HG03060 (cell line): ENCODE results near the gene DUSP18.
"Not testable (repeated sequence)": the region's sequence is repeated elsewhere in the genome, so short reads cannot be mapped to it uniquely, and the experiment has no call there.

Source experiments
- ATAC-seq: cut with Tn5 transposase; IDR thresholded peaks from one replicate; pipeline ENCODE4 v1.9.1; 2021; ENCODE audit warnings: low read depth, moderate number of reproducible peaks; ENCODE audit not compliant: unreplicated experiment

Gene DUSP18

DNA sequence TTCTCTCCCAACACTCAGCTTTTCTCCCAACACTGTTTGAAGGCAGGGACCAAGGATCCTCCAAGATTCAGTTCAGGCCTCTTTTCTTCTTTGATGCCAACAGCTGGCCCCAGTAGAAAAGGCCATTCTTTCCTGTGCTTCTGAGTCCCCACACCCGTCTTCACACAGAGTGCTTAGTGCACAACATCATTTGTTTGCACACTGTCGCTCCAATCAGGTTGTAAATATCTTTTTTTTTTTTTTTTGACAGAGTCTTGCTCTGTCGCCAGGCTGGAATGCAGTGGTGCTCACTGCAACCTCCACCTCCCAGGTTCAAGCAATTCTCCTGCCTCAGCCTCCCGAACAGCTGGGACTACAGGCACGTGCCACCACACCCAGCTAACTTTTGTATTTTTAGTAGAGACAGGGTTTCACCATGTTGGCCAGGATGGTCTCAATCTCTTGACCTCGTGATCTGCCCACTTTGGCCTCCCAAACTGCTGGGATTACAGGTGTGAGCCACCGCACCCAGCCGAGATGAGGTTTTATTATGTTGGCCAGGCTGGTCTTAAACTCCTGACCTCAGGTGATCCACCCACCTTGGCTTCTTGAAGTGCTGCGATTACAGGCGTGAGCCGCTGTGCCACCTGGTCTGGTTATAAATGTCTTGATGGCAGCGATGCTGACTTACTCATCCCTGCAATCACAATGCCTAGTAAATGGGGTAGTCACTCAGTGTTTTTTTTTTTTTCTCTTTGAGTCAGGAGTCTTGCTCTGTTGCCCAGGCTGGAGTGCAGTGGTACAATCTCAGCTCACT lies 12.4 kb upstream of the DUSP18 start:
- not testable (repeated sequence) for ATAC-seq

DNA sequence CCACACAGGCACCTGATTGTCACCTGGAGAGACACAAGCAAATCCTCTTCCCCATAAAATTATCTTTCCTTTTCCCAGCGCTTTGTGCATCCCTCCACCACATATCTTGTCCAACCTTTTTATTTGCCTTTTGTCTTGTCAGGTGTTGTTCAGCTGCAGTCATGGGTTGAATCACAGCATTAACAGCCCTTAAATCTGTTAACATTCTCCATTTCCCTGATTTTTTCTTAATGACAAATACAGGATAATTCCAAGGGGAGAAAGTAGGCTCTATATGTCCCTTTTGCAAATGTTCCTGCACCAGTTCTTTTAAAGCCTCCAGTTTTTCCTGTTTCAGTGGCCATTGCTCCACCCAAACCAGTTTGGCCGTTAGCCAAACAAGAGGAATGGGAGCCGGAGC lies 8.9 kb upstream of the DUSP18 start:
- not testable (repeated sequence) for ATAC-seq

DNA sequence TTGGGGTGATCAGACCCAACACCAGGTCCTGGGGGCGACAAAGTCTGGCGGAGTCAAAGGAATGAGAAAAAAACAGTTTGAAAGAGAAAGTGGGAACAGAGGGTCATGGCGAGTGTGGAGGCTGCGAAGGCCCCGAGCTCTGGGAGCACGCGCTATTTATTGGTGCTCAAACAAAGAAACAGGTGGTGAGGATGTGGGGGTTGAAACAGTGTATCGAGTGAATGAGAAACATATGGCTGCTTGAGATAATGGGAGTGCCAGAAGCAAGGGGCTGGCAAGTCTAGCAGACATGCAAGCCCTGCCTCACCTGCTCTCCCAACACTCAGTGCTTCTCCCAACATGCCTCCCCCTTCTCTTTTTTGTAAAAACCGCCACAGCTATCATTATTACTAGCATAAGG lies 7.8 kb upstream of the DUSP18 start:
- ATAC-seq: no peak

DNA sequence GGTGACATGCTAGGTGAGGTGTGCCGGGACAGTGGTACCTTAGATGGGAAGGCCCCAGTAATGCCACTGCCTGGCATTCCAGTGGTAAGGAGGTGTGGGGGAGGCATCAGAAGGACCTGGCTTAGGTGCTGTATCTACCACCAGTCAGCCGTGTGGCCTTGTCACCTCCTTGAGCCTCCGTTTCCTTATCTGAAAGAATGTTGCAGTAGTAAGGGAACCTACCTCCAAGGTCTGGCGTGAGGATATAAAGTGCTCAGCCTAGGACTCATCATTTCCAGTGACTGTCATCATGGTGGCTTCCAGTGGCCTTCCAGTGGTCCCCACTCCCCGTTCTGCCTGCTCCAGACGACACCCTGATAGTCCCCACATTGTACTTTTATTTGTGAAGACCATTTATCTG lies 6.8 kb upstream of the DUSP18 start:
- no peak for ATAC-seq

DNA sequence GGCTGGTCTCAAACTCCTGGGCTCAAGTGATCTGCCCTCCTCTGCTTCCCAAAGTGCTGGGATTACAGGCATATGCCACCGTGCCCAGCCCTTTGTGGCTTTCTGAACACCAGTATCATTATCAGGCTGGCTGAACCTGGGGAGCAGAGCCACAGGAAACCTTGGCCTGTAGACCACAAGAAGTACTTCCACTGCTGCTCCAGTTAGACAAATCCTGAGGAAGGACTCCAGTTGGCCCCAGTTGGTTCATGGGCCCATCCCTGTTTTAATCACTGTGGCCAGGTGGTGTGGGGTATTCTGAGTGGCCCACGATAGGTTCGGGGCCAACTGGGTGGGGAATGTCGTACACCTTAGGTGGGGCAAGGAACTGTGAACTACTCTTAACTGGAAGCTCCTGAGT lies 5.5 kb upstream of the DUSP18 start:
- no peak for ATAC-seq

DNA sequence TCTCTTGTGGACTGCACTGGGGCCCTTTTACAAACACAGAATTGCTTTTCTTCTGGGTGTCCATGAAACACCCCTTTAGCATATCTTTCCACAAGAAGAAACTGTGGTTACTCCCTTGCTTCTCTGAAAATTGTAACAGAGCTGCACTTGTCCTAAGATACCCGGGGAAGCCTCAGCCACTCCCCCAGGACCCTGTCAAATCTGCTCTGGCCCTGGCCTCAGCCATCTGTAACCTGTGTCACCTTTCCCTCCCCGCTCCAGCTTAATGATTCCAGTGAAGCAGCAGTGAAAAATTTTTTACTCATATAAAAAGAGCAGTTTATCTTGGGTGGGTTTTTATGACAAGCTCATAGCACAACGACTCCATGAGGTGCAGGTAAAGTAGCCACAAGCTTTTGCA lies 3.4 kb upstream of the DUSP18 start:
- no peak for ATAC-seq

DNA sequence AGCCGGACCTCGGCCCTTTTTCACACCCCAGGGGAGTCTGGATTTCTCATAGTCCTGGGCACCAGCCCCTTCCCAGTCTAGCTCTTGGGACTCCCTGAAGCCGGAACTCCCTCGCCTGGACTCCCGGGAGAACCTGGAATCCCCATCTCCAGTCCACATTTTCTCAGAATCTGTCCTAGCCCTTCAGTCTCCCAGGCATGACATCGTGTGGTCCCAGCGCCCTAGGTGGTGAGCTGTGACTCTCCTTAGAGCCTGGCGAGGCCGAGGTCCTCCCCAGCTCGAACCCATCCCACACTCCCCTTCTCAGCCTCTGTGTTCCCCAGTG lies 673 bp upstream of the DUSP18 start:
- no peak for ATAC-seq

DNA sequence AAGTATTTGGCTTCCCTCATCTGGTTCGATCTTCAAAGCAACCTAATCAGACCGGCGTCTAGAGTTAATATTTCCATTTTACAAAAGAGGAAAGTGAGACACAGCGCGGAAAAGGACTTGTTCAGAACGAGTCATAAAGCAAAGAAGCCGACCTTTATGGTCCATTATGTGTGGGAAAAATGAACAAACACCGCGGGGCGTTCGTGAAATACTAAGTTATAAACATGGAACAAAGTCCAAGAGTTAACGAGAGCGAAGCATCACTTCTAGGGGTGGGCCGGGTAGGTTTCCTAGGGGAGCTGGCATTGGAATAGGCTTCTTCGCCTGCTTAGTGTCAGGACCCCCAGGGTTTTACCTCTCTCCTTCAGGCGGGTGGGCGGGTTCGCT lies 575 bp downstream of the DUSP18 start:
- ATAC-seq: no peak

DNA sequence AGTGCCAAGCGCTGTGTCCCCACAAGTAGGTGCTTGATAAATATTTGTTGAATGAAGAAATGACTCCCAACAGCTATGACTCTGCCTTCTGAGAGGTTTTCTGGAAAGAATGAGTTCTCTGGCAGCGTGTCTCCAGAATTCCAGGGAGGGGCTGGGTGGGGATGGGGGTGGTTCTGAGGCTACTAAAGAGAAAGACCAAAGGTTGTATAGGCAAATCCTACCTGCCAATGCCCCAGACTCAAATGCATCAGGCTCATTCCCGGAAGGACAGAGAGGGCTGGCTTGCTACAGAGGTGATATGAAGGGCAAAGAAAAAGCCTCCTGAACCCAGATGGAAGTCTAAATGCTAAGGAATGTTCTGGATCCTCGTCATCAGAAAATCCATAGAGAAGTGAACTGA lies 1.9 kb downstream of the DUSP18 start:
- ATAC-seq: no peak

DNA sequence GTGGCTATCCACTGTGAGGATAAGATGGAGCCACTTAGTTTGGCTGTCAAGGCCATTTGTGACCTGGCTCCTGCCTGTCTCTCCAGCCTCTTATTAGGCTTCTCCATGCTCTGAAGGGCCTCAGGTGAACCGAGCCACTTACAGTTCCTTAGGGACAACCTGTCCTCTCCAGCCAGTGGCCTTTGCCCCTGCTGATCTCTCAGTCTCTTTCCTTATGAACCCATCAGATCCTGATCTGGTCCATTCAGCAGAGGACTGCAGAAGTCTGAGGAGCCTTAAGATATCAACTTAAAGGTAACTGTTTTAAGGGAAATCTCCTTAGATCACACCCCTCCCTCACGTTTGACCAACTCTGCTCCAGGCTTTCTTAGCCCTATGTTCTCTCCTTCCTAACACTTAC lies 2.4 kb downstream of the DUSP18 start:
- no peak for ATAC-seq

DNA sequence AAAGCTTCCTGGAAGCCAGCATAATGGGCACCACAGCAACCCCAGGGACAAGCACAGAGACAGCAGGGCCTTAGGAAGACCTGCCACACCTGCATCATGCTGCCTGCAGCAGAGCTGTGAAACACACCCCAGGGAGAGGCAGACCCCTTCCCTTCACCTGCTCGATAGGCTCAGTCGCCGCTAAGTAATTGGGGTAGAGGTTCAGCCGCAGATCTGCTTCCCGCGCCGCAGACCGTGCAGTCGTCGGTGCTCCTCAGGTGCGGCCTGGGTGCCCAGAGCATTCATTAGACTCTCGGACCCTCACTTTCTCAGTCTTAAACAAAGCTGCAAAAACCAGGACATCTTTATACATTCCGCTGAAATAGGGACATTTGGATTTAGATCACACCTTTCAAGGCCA lies 2.9 kb downstream of the DUSP18 start:
- ATAC-seq: no peak

DNA sequence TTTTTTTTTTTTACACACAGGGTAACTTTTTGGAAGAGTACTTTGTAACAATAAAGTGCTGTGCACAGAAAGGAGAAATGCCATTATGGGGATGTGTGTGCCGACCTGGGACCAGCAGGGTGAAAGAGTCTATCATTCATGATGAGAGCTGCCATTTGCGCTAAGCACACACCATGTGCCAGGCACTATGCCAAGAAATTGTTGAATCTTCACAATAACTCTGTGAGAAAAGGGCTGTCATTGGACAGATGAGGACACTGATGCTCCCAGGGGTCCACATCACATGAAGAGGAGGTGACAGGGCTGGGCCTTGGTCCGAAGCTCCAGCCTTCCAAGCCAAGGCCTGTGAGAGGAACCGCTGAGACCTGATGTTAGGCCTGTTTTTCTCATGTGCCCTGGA lies 5.6 kb downstream of the DUSP18 start:
- ATAC-seq: no peak

DNA sequence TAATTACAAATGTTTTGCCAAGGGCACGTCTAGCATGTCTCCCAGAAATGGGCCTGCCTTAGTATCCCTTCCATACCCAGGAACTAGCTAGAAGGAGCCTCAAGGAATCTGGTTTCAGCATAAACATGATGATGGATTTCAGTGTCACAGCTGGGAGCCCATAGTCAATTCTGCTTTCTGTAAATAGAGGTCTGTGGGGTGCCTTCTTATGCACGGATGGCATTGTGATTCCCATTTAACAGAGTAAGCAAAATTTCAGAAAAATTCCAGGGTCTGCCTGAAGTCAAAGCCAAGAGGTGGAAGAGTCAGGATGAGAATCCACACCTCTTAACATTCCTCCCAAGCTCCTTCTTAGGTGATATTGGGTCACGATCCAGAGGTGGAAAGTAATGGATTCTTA lies 12.1 kb downstream of the DUSP18 start:
- no peak for ATAC-seq

DNA sequence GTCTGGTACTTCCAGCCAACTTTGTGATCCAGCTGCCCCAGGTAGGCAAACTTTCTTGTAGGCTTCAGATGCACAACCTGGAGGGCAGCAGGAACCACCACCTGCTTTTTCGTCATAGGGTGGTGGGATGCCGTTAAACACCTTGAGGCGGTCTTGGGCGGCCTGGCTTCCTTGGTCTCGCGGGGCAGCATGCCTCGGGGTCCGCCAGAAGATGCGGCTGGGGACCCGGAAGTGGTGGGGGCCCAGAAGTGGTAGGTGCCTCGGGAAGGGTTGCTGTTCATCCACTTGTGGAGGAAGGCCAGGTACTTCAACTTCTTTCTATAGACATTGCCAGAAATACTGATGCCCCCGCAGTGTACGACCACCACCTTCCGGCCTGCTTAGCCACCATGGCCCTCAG lies 13.3 kb downstream of the DUSP18 start:
- no peak for ATAC-seq

DNA sequence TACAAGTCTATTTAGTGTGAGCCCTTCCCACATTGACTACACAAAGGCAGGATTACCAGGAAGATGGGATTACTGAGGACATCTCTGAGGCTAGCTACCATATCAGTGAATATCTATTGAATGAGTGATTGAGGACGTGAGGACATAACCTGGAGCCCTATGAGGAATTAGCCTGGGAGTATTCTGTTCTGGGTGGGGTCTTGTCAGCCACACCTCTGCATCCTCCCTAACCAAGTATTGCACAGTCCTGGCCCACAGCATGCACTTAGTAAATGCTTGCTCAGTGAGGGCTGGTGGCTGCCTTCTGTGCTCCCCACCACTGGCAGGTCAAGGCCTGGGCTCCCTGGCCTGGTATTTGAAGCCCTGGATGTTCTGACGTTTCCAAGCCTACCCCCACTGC lies 14.8 kb downstream of the DUSP18 start:
- ATAC-seq: no peak

DNA sequence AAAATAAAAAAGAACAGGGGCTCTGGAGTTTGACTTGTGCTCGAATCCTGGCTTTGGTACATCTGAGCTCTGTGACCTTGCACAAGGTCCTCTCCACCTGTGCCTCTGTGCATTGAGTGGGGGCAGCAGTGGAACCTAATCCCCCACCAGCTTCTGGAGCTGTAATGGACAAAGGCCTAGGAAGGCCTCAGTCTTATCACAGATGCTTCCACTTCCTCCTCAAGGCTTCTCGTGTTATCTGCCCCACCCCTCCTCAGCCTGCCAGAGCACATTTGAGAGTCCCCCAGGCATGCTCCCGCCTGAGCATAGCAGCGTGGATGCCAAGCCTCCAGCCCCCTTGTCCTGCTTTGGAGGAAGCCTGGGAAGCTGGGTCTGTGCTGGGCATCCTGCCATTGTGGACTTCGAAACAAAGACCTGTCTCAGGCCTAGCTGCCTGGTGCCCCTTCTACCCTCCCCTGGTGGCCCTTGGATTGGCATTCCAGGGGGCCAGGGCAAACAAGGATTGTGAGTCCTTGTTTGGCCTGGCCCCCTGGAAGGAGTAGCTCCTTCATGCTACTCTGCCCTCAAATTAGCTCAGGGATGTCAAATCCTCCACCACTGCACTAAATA lies 17.1 kb downstream of the DUSP18 start:
- no peak for ATAC-seq

DNA sequence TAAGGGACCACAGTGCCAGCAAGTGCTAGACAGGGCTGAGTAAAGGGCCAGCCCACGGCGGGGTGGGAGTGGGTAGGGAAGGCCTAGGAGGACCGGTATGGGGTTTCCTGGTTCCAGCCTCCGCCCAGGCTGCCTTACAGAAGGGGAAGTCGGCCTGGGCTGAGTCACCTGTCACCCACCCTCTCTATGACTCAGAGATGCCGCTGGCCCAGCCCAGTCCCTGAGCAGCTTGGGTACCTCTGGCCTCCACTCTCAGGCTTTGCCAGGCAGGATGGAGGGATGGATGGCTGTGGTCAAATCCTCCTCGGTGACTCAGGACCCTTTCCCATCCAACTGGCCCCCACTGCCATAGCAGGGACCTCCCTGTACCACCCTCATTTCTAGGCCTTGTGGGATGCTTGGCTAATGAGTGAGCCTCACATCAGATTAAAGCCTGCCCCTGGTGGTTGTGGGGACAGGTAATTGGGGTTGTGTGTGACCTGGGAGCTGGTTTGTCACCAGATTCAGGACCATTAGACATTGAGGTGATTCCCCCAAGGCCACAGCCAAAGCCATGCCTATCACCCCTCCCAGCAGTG lies 18.2 kb downstream of the DUSP18 start:
- ATAC-seq: no peak

DNA sequence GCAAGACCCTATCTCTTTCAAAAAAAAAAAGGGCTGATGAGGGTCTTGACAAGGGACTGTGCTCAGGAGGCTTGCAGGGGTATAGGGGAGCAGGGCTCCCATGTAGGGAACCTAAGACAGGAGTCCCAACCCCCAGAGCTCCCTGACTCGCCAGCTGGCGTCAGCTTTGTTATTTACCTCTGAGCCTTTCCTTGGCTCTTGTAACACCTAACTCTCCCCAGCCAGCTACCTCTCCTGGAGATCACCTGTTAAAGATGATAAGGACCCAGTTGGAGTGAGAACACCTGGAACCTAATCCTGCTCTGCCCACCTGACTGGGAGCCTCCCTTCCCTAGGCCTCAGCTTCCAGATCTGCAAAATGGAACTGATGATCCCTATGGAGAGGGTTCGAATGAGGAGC lies 18.9 kb downstream of the DUSP18 start:
- ATAC-seq: no peak

DNA sequence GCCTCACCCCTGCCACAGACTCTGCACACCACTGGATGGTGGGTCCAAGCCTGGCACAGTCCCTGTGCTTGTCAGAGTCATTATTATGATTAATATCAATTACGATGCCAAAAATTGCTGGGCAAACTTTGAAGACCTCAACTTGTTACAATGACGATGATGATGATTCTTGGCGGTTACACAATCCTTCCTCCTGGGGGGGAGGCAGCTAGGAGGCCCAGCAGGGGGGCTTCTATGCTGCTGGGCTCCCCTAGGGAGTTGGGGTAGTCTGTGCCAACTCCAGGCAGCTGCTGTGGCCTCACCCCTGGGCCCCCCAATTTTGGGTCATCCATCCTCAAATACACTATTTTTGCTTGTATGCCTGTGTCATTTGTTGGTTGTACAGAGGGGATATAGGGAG lies 20.1 kb downstream of the DUSP18 start:
- no peak for ATAC-seq

DNA sequence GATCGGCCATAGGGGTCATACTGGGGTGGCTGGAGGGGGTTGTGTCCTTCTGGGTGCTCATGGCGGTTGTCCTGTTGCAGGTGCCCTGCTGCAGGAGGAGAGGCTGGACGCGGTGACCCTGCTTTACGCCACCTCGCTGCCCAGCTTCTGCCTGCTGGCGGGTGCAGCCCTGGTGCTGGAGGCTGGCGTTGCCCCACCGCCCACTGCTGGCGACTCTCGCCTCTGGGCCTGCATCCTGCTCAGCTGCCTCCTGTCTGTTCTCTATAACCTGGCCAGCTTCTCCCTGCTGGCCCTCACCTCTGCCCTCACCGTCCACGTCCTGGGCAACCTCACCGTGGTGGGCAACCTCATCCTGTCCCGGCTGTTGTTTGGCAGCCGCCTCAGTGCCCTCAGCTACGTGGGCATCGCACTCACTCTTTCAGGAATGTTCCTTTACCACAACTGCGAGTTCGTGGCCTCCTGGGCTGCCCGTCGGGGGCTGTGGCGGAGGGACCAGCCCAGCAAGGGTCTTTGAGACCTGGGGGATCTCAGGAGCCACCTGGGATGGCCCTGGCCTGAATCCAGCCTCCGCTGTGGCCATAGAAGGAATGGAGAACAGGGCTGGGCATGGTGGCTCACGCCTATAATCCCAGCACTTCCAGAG lies 21.0 kb downstream of the DUSP18 start:
- ATAC-seq: no peak

DNA sequence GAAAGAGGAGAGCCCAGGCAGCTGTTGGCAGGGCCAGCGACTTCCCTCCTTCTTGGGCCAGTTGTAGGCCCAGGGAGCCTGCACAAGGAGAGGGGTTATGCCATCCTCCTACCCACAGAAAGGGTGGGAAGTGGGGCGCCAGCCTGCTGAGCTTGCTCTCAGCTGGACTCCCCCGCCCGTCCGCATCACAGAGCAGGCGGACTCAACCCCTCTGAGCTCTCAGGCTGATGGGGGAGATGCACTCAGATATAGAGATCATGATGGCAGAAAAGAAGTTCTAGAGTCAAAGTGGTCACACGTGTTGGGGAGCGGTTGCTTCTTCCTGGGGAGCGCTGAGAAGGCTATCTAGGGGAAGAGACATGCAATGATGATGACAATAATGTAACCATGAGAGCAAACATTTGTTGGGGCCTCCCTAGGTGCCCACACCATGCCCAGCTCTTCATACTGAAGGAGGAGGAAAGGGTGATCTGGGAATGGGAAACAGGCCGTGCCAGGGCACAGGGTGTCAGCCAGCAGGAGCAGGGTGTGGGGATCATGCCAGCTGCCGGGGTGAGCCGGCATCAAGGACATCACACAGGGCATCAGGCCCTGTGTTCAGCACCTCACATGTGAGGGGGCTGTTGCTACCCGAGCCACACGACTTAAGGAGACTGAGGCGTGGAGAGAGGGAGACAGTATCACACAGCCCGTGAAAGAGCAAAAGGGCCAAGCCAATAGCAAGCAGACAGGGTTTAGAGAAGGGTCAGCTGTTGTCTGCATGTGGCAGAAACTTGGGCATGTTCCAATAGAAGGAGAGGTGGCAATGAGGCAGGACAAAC lies 24.4 kb downstream of the DUSP18 start:
- no peak for ATAC-seq
